T47D (cell line): ENCODE results near the gene USP17L10.
"Not testable (repeated sequence)": the region's sequence is repeated elsewhere in the genome, so short reads cannot be mapped to it uniquely, and the experiment has no call there.

ENCODE experiments used
- DNase-seq, 2 experiments: peaks; one replicate each; pipeline versions ENCODE4 v3.0.0 to v3.0.0-alpha.2; 2011 to 2012; ENCODE audit warnings: low read depth in 1 of 2, low spot score in 1 of 2
- in situ Hi-C: cut with HindIII; loops from 2 replicates; pipeline ENCODE4 v1.10.0; 2016; ENCODE audit warnings: low sequenced_read_pairs, low pct_unique_long_range_greater_than_20kb

Gene USP17L10

GRCh38 chr4:9210357-9210756 is at the start of gene USP17L10:
USP17L10 (plus strand) TSS chr4:9210657; CDS start chr4:9210657, 0 bp downstream.
- DNase-seq, in situ Hi-C loops: not testable (repeated sequence)

- DNase-seq, in situ Hi-C loops: not testable (repeated sequence)
Measured at GRCh38 chr4:9165990-9166389, 44.5 kb upstream of the USP17L10 start.

GRCh38 chr4:9169791-9170459 is 40.5 kb upstream of the USP17L10 start, which contains the start of gene FAM90A26:
FAM90A26 (plus strand) TSS chr4:9170409; CDS start chr4:9173173, 2,764 bp downstream.
- DNase-seq, result peak in 1 of 2 experiments; percentile 31
- in situ Hi-C loops, result not testable (repeated sequence)

GRCh38 chr4:9214701-9215100 is 4.2 kb downstream of the USP17L10 start:
- in situ Hi-C loops, DNase-seq: not testable (repeated sequence)

- in situ Hi-C loops, DNase-seq: not testable (repeated sequence)
Measured at GRCh38 chr4:9215105-9215504, 4.6 kb downstream of the USP17L10 start, which contains the start of gene USP17L11. USP17L11 (plus strand) TSS chr4:9215405; CDS start chr4:9215405, 0 bp downstream.

GRCh38 chr4:9219852-9220251 is 9.4 kb downstream of the USP17L10 start, which contains the start of gene USP17L12:
USP17L12 (plus strand) TSS chr4:9220152; CDS start chr4:9220152, 0 bp downstream.
- in situ Hi-C loops, DNase-seq: not testable (repeated sequence)

- in situ Hi-C loops, DNase-seq: not testable (repeated sequence)
Measured at GRCh38 chr4:9224596-9224995, 14.1 kb downstream of the USP17L10 start, which contains the start of gene USP17L13. USP17L13 (plus strand) TSS chr4:9224896; CDS start chr4:9224896, 0 bp downstream.

GRCh38 chr4:9230249-9230648 is 19.8 kb downstream of the USP17L10 start:
- DNase-seq, in situ Hi-C loops: not testable (repeated sequence)

- DNase-seq, in situ Hi-C loops: not testable (repeated sequence)
Measured at GRCh38 chr4:9234085-9234484, 23.6 kb downstream of the USP17L10 start, which contains the start of gene USP17L15. USP17L15 (plus strand) TSS chr4:9234385; CDS start chr4:9234385, 0 bp downstream.

GRCh38 chr4:9238461-9238860 is 28.0 kb downstream of the USP17L10 start:
- DNase-seq, in situ Hi-C loops: not testable (repeated sequence)

GRCh38 chr4:9243579-9243978 is 33.1 kb downstream of the USP17L10 start, which contains the start of gene USP17L17:
USP17L17 (plus strand) TSS chr4:9243879; CDS start chr4:9243879, 0 bp downstream.
- in situ Hi-C loops, DNase-seq: not testable (repeated sequence)

- DNase-seq, result not testable (repeated sequence)
Measured at GRCh38 chr4:9247953-9248680, 37.7 kb downstream of the USP17L10 start, which contains the start of gene USP17L18. USP17L18 (plus strand) TSS chr4:9248630; CDS start chr4:9248630, 0 bp downstream.

GRCh38 chr4:9253078-9253477 is 42.6 kb downstream of the USP17L10 start, which contains the start of gene USP17L19:
USP17L19 (plus strand) TSS chr4:9253378; CDS start chr4:9253378, 0 bp downstream.
- DNase-seq, in situ Hi-C loops: not testable (repeated sequence)

More at GRCh38 chr4:9247953-9248680, 37.7 kb downstream of the USP17L10 start, which contains the start of gene USP17L18:
- in situ Hi-C loops, result not testable (repeated sequence)

- DNase-seq, in situ Hi-C loops: not testable (repeated sequence)
Measured at GRCh38 chr4:9257824-9258223, 47.4 kb downstream of the USP17L10 start, which contains the start of gene USP17L20. USP17L20 (plus strand) TSS chr4:9258124; CDS start chr4:9258124, 0 bp downstream.
